Measurements from ENCODE around the gene ZBTB12.
A peak's percentile ranks its signal among the peaks of the same experiment; 100 is the strongest.
"Not testable (repeated sequence)": the region's sequence is repeated elsewhere in the genome, so short reads cannot be mapped to it uniquely, and the experiment has no call there.

ZBTB12 gene

DNA sequence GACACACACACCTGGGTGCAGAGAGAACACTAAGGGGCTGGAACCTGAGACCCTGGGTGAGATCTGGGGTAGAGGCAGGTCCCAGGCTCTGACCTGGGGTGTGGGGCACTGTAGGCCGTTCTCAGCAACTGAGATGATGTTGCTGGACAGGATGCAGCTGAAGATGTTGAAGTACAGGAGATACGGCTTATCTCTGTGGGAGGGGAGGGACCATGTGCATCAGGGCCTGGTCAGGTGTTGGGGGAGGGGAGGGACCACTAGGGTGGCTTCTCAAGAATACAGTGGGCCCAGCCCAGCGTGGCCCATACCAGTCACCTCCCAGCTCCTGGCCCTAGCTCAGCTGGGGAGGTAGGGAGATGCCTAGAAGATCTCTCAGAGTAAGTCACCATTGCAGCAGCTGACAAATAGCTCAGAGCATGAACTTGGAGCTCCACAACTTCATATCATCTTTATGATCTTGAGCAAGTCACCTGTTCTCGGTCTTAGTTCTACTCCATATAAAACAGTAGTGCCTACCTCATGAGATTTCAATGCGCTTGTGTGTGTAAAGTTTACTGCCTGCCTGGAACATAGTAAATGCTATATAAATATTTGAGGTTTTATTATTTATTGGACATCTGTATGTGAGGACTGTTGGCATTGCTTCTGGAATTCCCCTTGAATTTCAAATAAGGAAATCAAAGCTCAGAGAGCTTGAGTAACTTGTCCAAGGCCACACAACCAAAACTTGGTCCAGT, 26.9 kb downstream of the ZBTB12 start:
- no peak for DNase-seq (ENCODE audit: low spot score)

GRCh38 chr6:31874084-31874670, 27.7 kb downstream of the ZBTB12 start:
- DNase-seq (ENCODE audit: low spot score): no peak

- no peak for DNase-seq (ENCODE audit: low spot score)
Observed at GRCh38 chr6:31871046-31871659, 30.7 kb downstream of the ZBTB12 start.

DNA sequence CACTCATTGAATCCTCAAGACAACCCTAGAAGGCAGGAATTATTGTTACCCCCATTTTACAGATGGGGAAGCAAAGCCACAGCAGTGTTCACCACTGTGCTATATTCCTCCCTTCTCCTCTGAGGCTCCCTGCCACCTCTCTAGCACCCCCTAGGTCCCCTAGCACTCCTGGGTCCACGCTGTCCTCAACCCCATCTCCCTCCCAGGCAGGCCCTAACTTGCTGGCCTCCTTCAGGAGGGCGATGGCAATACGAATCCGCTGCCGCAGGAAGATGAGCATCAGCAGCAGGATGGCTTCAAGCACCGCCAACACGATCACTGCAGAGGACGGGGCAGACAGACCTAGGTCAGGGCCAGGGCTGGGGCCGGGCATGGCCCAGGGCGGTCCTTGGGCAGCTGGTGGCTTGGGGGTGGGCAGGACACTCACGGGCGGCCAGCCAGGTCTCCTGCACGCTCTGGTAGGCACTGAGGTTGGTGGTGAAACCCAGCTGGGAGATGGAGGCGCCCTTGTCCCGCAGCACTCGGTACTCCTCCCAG, 31.4 kb downstream of the ZBTB12 start:
- DNase-seq (ENCODE audit: low spot score): no peak

DNA sequence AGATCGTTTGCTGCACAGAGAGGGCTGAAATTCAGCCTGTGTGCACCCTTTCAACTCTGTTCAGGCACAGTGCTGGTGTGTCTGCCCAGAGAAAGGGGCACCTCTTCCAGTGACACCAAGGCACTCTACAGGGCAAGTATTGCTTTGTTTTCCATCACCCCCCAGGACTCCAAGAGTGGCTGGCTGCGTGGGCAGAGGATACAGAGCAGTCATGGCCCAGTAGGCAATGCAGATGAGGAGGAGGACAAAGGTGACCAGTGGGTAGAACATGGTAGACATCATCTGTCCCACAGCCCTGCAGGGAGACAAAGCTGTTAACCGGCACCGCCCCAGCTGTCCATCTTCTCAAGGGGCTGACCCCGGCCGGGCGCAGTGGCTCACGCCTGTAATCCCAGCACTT, 32.5 kb downstream of the ZBTB12 start:
- DNase-seq (ENCODE audit: low spot score): no peak

- DNase-seq (ENCODE audit: low spot score): not testable (repeated sequence)
Observed at GRCh38 chr6:31868658-31868971, 33.3 kb downstream of the ZBTB12 start.

- no peak for DNase-seq (ENCODE audit: low spot score)
Observed at GRCh38 chr6:31865205-31866118, 36.4 kb downstream of the ZBTB12 start.

DNA sequence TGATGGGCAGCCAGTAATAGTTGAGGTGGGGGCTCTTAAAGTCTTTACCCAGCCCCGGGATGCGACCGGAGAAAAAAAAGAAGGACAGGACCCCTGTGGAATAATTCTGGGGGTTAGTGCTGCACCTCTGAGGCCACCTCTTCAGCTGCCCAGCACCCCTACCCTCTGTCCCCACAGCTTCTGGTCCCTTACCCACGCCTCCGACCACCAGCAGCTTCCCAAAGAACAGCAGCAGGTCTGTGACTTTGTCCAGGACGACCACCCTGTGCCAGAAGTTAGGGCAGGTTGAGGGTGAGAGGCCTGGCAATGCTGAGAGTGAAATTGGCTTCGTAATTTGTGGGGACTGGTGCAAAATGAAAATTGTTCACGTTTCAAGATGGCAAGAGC, 37.1 kb downstream of the ZBTB12 start:
- no peak for DNase-seq (ENCODE audit: low spot score)

DNA sequence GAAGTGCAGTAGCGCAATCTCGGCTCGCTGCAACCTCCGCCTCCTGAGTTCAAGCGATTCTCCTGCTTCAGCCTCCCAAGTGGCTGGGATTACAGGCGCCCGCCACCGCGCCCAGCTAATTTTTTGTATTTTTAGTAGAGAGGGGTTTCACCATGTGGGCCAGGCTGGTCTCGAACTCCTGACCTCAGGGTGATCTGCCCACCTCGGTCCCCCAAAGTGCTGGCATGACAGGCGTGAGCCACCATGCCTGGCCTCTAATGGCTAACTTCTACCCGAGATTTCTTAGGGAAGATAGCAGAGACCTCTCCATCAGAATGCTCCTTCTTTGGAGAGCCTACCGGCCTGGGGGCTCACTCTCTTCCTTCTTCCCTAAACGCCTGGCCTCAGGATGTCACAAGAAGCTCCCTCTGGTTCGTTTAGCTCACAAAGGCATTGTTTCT, 37.7 kb downstream of the ZBTB12 start:
- DNase-seq (ENCODE audit: low spot score): not testable (repeated sequence)

GRCh38 chr6:31862344-31863235, 39.3 kb downstream of the ZBTB12 start, which contains the start of gene NEU1:
NEU1 (minus strand) TSS chr6:31862821; CDS start chr6:31862776, 45 bp downstream.
- peak; percentile 100 for DNase-seq (ENCODE audit: low spot score)

- DNase-seq (ENCODE audit: low spot score): no peak
Observed at GRCh38 chr6:31861919-31862343, 40.0 kb downstream of the ZBTB12 start.

DNA sequence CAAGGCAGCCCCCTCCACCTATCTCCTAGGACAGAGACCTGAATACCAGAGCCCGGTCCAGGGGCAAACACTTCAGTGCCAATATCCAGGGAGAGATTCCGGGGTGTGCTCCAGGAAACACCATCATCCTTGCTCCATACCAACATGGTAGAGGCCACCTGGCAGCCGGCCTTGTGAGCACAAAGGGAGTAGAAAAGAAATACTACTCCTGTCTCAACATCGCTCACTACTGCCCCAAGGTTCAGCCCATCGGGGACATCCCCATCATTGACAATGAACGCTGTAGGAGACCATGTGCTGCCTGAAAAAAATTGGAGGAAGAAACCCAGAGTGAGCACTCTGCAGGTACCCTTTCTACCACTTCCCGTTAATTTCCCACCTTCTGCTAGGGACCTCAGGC, 40.7 kb downstream of the ZBTB12 start:
- DNase-seq (ENCODE audit: low spot score): no peak

- DNase-seq (ENCODE audit: low spot score): no peak
Observed at GRCh38 chr6:31860349-31860748, 41.5 kb downstream of the ZBTB12 start.

- DNase-seq (ENCODE audit: low spot score): no peak
Observed at GRCh38 chr6:31859923-31860322, 42.0 kb downstream of the ZBTB12 start.

DNA sequence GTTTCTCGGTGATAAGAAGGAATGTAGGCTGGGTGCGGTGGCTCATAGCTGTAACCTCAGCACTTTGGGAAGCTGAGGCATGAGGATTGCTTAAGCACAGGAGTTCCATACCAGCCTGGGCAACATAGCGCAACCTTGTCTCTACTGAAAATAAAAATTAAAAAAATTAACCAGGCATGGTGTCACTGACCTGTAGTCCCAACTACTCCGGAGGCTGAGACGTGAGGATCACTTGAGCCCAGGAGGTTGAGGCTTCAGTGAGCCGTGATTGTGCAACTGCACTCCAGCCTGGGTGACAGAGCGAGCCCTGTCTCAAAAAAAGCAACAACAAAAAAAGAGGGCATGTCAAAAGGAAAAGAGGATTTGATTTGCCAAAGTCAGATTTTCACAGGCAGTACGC, 43.2 kb downstream of the ZBTB12 start:
- no peak for DNase-seq (ENCODE audit: low spot score)

DNA sequence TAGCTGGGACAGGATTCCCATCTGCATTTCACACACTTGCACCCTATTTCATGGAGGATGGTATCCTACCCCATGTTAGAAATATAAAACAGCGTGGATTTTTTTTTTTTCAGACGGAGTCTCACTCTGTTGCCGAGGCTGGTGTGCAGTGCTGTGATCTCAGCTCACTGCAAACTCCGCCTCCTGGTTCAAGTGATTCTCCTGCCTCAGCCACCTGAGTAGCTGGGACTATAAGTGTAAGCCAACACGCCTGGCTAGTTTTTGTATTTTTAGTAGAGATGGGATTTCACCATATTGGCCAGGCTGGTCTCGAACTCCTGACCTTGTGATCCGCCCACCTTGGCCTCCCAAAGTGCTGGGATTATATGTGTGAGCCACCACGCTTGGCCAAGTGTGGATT, 44.1 kb downstream of the ZBTB12 start:
- not testable (repeated sequence) for DNase-seq (ENCODE audit: low spot score)

GRCh38 chr6:31851980-31852718, 49.7 kb downstream of the ZBTB12 start:
- not testable (repeated sequence) for DNase-seq (ENCODE audit: low spot score)

DNA sequence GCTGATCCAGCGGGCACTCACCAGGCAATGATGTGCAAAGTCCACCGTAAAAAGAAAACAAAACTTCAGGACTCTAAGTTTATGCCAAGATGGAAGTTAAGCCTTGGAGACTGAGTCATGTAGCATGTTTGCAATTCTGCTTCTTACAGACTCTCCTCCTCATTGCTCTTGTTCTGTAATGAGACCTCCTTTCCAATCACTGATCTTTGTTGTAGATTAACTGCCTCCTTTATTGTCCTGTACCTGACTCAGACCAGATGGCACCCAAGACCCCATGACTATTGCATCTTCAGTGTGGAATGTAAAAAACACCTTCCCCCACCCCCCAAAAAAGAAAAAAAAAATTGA, 50.4 kb downstream of the ZBTB12 start:
- no peak for DNase-seq (ENCODE audit: low spot score)

DNA sequence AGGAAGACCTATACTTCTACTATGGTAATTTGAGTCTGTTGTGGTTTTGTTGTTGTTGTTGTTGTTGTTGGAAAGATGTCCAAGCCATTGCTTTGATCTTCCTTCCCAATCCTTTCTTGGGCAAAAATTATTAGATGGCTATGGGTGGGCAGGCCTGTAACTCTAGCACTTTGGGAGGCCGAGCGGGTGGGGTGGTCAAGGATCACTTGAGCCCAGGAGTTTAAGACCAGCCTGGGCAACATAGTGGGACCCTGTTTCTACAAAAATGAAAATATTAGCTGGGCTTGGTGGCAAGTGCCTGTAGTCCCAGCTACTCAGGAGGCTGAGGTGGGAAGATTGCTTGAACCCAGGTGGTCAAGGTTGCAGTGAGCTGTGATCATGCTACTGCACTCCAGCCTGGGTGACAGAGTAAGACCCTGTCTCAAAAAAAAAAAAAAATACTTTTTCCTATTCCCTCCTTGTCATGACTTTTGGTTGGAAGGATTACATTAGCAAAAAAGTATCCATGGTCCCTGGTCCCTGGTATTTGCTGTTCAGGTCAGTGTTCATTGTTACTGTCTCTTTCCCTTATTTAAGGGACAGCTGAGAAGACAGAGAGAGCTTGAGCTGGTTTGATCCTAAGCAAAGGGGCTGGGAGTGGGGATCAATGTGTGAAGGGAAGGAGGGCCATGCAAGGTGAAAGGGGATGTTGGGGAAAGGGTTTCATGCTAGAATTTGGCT, 51.0 kb downstream of the ZBTB12 start:
- DNase-seq (ENCODE audit: low spot score): no peak
